IMR-90 (cell line): ENCODE results near the gene CTNNA2. TPM values are rescaled to one million over a fixed set of nuclear protein-coding genes. Genes with fewer than 3 reads are reported as not detected.

Experiments
- ATAC-seq: fragments of 200-7000 bp; cut with Tn5 transposase; 2 replicates; pipeline ENCODE4 v1.9.1; 2020; ENCODE audit warnings: low read depth, mild to moderate bottlenecking, moderate library complexity
- BruUV-seq: library from RNA; stranded (reverse); fragments of 400-500 nt; replicated peaks from 2 replicates; lab custom pipeline; 2021; lab: Mats Ljungman, UMichigan
- CTCF ChIA-PET: fragments of 300-600 bp; formaldehyde crosslinking; extraction: SDS; loops from one replicate; lab custom pipeline; 2021; ENCODE audit warnings: antibody characterized with exemption; lab: Yijun Ruan, JAX
- POLR2A ChIA-PET: fragments of 300-600 bp; sonication (Branson Sonifier 250); formaldehyde crosslinking; loops from one replicate; lab custom pipeline; 2022; ENCODE audit warnings: antibody characterized with exemption; ENCODE audit not compliant: unreplicated experiment; lab: Charles Lee
- DNase-seq: peaks from one replicate; pipeline ENCODE4 v3.0.0; 2013
- H2AFZ ChIP-seq: replicated peaks from 2 replicates; pipeline ENCODE3; 2013; ENCODE audit warnings: low read length, mild to moderate bottlenecking; ENCODE audit not compliant: poor library complexity
- H2AK5ac ChIP-seq: 2 replicates; pipeline ENCODE4 v1.6.1; 2013; ENCODE audit warnings: low read depth, low read length, inconsistent platforms
- H2AK9ac ChIP-seq: replicated peaks from 2 replicates; pipeline ENCODE3; 2013; ENCODE audit warnings: mild to moderate bottlenecking, low read depth, low read length, moderate library complexity; ENCODE audit not compliant: poor library complexity
- H2BK120ac ChIP-seq: 2 replicates; pipeline ENCODE4 v1.6.1; 2013; ENCODE audit warnings: low read depth, low read length, inconsistent platforms
- H2BK15ac ChIP-seq: 3 replicates; pipeline ENCODE4 v1.6.1; 2013; ENCODE audit warnings: low read depth, low read length, inconsistent platforms
- H2BK20ac ChIP-seq: 2 replicates; pipeline ENCODE4 v1.6.1; 2013; ENCODE audit warnings: low read depth, mild to moderate bottlenecking, inconsistent platforms, low read length, moderate library complexity
- H2BK5ac ChIP-seq: 2 replicates; pipeline ENCODE4 v1.6.1; 2013; ENCODE audit warnings: mild to moderate bottlenecking, low read depth, low read length, inconsistent platforms; ENCODE audit not compliant: poor library complexity, severe bottlenecking
- H3K14ac ChIP-seq: replicated peaks from 2 replicates; pipeline ENCODE4 v1.6.1; 2013; ENCODE audit warnings: low read depth, low read length, inconsistent platforms
- H3K18ac ChIP-seq: 2 replicates; pipeline ENCODE4 v1.6.1; 2013; ENCODE audit warnings: low read depth, low read length, control low read depth
- H3K23ac ChIP-seq: 2 replicates; pipeline ENCODE4 v1.6.1; 2013; ENCODE audit warnings: low read depth, low read length, inconsistent platforms
- H3K27ac ChIP-seq: 2 replicates; pipeline ENCODE4 v1.5.1; 2013; ENCODE audit warnings: mild to moderate bottlenecking, control low read depth, low read length; ENCODE audit not compliant: insufficient read depth
- H3K27me3 ChIP-seq: 2 replicates; pipeline ENCODE4 v1.6.1; 2013; ENCODE audit warnings: low read length; ENCODE audit not compliant: control insufficient read depth, insufficient read depth
- H3K36me3 ChIP-seq: 2 replicates; pipeline ENCODE4 v1.6.1; 2013; ENCODE audit warnings: low read length, mixed read lengths; ENCODE audit not compliant: control insufficient read depth, insufficient read depth
- H3K4ac ChIP-seq: 2 replicates; pipeline ENCODE4 v1.6.1; 2013; ENCODE audit warnings: low read depth, low read length, inconsistent platforms
- H3K4me1 ChIP-seq: 2 replicates; pipeline ENCODE4 v1.6.1; 2013; ENCODE audit warnings: low read length, mixed read lengths; ENCODE audit not compliant: control insufficient read depth, insufficient read depth
- H3K4me2 ChIP-seq: 2 replicates; pipeline ENCODE4 v1.6.1; 2013; ENCODE audit warnings: low read depth, mild to moderate bottlenecking, control low read depth, low read length, moderate library complexity
- H3K4me3 ChIP-seq: 2 replicates; pipeline ENCODE4 v1.5.1; 2013; ENCODE audit warnings: low read depth, mild to moderate bottlenecking, control low read depth, low read length, moderate library complexity; ENCODE audit not compliant: insufficient read depth
- H3K56ac ChIP-seq: 2 replicates; pipeline ENCODE4 v1.6.1; 2013; ENCODE audit warnings: low read length, inconsistent platforms; ENCODE audit not compliant: insufficient read depth; ENCODE audit errors: extremely low read depth
- H3K79me1 ChIP-seq, 2 experiments: 2 replicates each; pipeline ENCODE4 v1.6.1; 2013; ENCODE audit warnings: low read length in 2 of 2, inconsistent platforms in 1 of 2, low read depth in 1 of 2
- H3K9ac ChIP-seq: 2 replicates; pipeline ENCODE4 v1.6.1; 2013; ENCODE audit warnings: low read depth, low read length, control low read depth
- H3K9me1 ChIP-seq: 2 replicates; pipeline ENCODE4 v1.6.1; 2013; ENCODE audit warnings: low read length, inconsistent platforms; ENCODE audit not compliant: insufficient read depth
- H3K9me3 ChIP-seq: 2 replicates; pipeline ENCODE4 v1.6.1; 2013; ENCODE audit warnings: low read length; ENCODE audit not compliant: control insufficient read depth, insufficient read depth
- H4K20me1 ChIP-seq: 2 replicates; pipeline ENCODE4 v1.6.1; 2013; ENCODE audit warnings: low read length, inconsistent platforms; ENCODE audit not compliant: insufficient read depth
- H4K5ac ChIP-seq: 2 replicates; pipeline ENCODE4 v1.6.1; 2013; ENCODE audit warnings: mild to moderate bottlenecking, low read depth, low read length, control low read depth
- H4K8ac ChIP-seq, 2 experiments: 2 replicates each; pipeline ENCODE4 v1.6.1; 2013; ENCODE audit warnings: low read depth in 2 of 2, low read length in 2 of 2, control low read depth in 1 of 2, inconsistent platforms in 1 of 2
- H4K91ac ChIP-seq: 2 replicates; pipeline ENCODE4 v1.6.1; 2013; ENCODE audit warnings: low read depth, low read length, inconsistent platforms; ENCODE audit not compliant: insufficient read depth
- CEBPB ChIP-seq: IDR thresholded peaks from 2 replicates; pipeline ENCODE4 v1.6.1; 2012; ENCODE audit warnings: low read depth, low read length, improper control_type of control experiment
- CTCF ChIP-seq: conservative IDR thresholded peaks from 2 replicates; pipeline ENCODE4 v1.5.1; 2012; ENCODE audit warnings: mild to moderate bottlenecking, low read depth, low read length, improper control_type of control experiment
- FOS ChIP-seq: fragments of 150-350 bp; IDR thresholded peaks from 2 replicates; pipeline ENCODE4 v1.6.1; 2016; ENCODE audit warnings: low read depth, low read length
- MAZ ChIP-seq: IDR thresholded peaks from 2 replicates; pipeline ENCODE4 v1.6.1; 2012; ENCODE audit warnings: low read depth, mild to moderate bottlenecking, low read length, improper control_type of control experiment, moderate library complexity, borderline replicate concordance
- NFE2L2 ChIP-seq: fragments of 150-350 bp; IDR thresholded peaks from 2 replicates; pipeline ENCODE4 v1.6.1; 2016; ENCODE audit warnings: low read depth, mild to moderate bottlenecking, low read length
- POLR2A ChIP-seq: IDR thresholded peaks from 2 replicates; pipeline ENCODE4 v1.6.1; 2012; ENCODE audit warnings: mild to moderate bottlenecking, low read depth, low read length
- RAD21 ChIP-seq: IDR thresholded peaks from 2 replicates; pipeline ENCODE4 v1.6.1; 2012; ENCODE audit warnings: low read length, improper control_type of control experiment
- WGBS, 2 experiments: methylation state at CpG; one replicate each; pipeline versions ENCODE4 v1.1.5 to v1.1.7; 2013; ENCODE audit warnings: missing lambda C conversion rate in 2 of 2; ENCODE audit not compliant: insufficient read length in 1 of 2; ENCODE audit errors: extremely low coverage in 2 of 2; 5-methylcytosine and 5-hydroxymethylcytosine counted together
- dilution Hi-C: fragments of 300-500 bp; cut with HindIII; formaldehyde crosslinking; loops from one replicate; pipeline ENCODE4 v1.14.3; 2018; ENCODE audit warnings: low sequenced_read_pairs; ENCODE audit not compliant: unreplicated experiment
- in situ Hi-C: fragments of 300-500 bp; cut with MboI; formaldehyde crosslinking; loops from 3 replicates; pipeline ENCODE4 v1.14.3; 2019; ENCODE audit warnings: low sequenced_read_pairs, inconsistent platforms, mixed read lengths
- intact Hi-C: fragments of 100-400 bp; cut with micrococcal nuclease; formaldehyde crosslinking; loops from 2 replicates; pipeline ENCODE4 v1.10.0; 2022
- polyA plus RNA-seq, 3 experiments: library from polyadenylated mRNA; depleted of rRNA; stranded (reverse); fragments of >200 nt; gene quantifications; 2 replicates each; pipeline ENCODE4 v1.2.3, GENCODE V29; 2012; ENCODE audit warnings: low replicate concordance in 1 of 3
- total RNA-seq: library from RNA; depleted of rRNA; stranded (reverse); fragments of >200 nt; gene quantifications from 2 replicates; pipeline ENCODE4 v1.2.3, GENCODE V29; 2012

The CTNNA2 gene
- total and polyA plus RNA-seq, 2 of the 4 experiments (the other 2 are of a cell fraction) = not detected

GRCh38 chr2:80292474-80292873, 779.6 kb downstream of the CTNNA2 start:
- no peak overlapping the region for H2BK15ac ChIP-seq

More at GRCh38 chr2:80292474-80292873, 779.6 kb downstream of the CTNNA2 start:
- BruUV-seq = no TSS peak
- Histone ChIP-seq H3K4me3 (no peak overlapping the region), H3K4me2 (no peak overlapping the region), H3K4ac (no peak overlapping the region), H3K9me3 (no peaks in the 10 kb centered on the region), H4K8ac (no peak overlapping the region), H2BK20ac (no peak overlapping the region), H2AK5ac (no peak overlapping the region), H3K4me1 (no peaks in the 10 kb centered on the region), H2BK120ac (no peak overlapping the region), H2AK9ac (no peak overlapping the region), H3K14ac (no peak overlapping the region), H4K20me1 (no peaks in the 10 kb centered on the region), H3K27ac (no peak overlapping the region), H2BK5ac (no peak overlapping the region), H3K9me1 (no peaks in the 10 kb centered on the region), H3K18ac (no peak overlapping the region), H3K27me3 (peaks cover 2% of the 10 kb centered on the region; the same call in 1 of the 2 replicates), H3K79me1 (no peaks in the 10 kb centered on the region), H4K91ac (no peak overlapping the region), H3K23ac (no peak overlapping the region), H2AFZ (no peak overlapping the region), H3K56ac (no peak overlapping the region), H3K9ac (no peak overlapping the region), H4K5ac (no peak overlapping the region), H3K36me3 (no peaks in the 10 kb centered on the region)
- POLR2A ChIA-PET = no interaction called here
- intact Hi-C loops = no loop called here
- in situ Hi-C loops = no loop called here
- ATAC-seq (no peak), DNase-seq (no peak)
- dilution Hi-C loops = no loop called here
- CTCF ChIA-PET = no interaction called here
- WGBS, 2 experiments = no CpG with 5 or more reads among the region's 3 CpGs
- TF ChIP-seq CEBPB (no peak), POLR2A (no peak), MAZ (no peak), NFE2L2 (no peak), FOS (no peak), RAD21 (no peak), CTCF (no peak)
